B cell (primary cell): ENCODE measurements around the gene LRRC4C. TPM values are rescaled to one million over a fixed set of nuclear protein-coding genes. Genes with fewer than 3 reads are reported as not detected.

ENCODE experiments used
- ATAC-seq: fragments of 200-7000 bp; cut with Tn5 transposase; one replicate; pipeline ENCODE4 v1.10.0; 2021; ENCODE audit warnings: low read depth, mild to moderate bottlenecking, moderate number of reproducible peaks, moderate library complexity
- CTCF ChIA-PET: fragments of 350-600 bp; sonication (Branson Sonifier 250); formaldehyde crosslinking; loops from one replicate; lab custom pipeline; 2021; ENCODE audit warnings: antibody characterized with exemption, inconsistent platforms; lab: Charles Lee
- POLR2A ChIA-PET: fragments of 350-600 bp; sonication (Branson Sonifier 250); formaldehyde crosslinking; loops from one replicate; lab custom pipeline; 2021; ENCODE audit warnings: antibody characterized with exemption; lab: Charles Lee
- DNase-seq: peaks from one replicate; pipeline ENCODE4 v3.0.0; 2013
- H2AFZ ChIP-seq: 2 replicates; pipeline ENCODE4 v1.6.1; 2012; ENCODE audit warnings: mild to moderate bottlenecking, low read depth, low read length; ENCODE audit not compliant: insufficient read depth, poor library complexity, severe bottlenecking
- H3K27ac ChIP-seq, 2 donors: 1 replicate in 1 of 2; 2 replicates in 1 of 2; pipeline ENCODE4 v1.5.1; 2012 to 2013; ENCODE audit warnings: low read length in 2 of 2, mild to moderate bottlenecking in 2 of 2, moderate library complexity in 1 of 2
- H3K27me3 ChIP-seq, 4 experiments: fragments of 200-600 bp in 1 of 4; sonication (generic) in 1 of 4; replicated peaks in 1 of 4; 1 replicate in 2 of 4; 2 replicates in 2 of 4; pipeline versions ENCODE4 v1.6.1 to v1.7.0; 2013 to 2016; ENCODE audit warnings: low read length in 3 of 4, mild to moderate bottlenecking in 2 of 4, mixed read lengths in 1 of 4, moderate library complexity in 1 of 4; ENCODE audit not compliant: insufficient read depth in 4 of 4, control insufficient read depth in 3 of 4; ENCODE audit errors: control extremely low read depth in 1 of 4
- H3K36me3 ChIP-seq, 2 experiments: replicated peaks in 1 of 2; 1 replicate in 1 of 2; 2 replicates in 1 of 2; pipeline versions ENCODE4 v1.6.1 to v1.7.1; 2013; ENCODE audit warnings: low read length in 1 of 2; ENCODE audit not compliant: insufficient read depth in 2 of 2, control insufficient read depth in 1 of 2; ENCODE audit errors: control extremely low read depth in 1 of 2, extremely low read depth in 1 of 2
- H3K4me1 ChIP-seq, 2 donors: fragments of 200-600 bp in 1 of 2; sonication (generic) in 1 of 2; 1 replicate in 1 of 2; 2 replicates in 1 of 2; pipeline versions ENCODE4 v1.5.1 to v1.6.1; 2013 to 2017; ENCODE audit warnings: low read length in 2 of 2; ENCODE audit not compliant: control insufficient read depth in 2 of 2, insufficient read depth in 2 of 2
- H3K4me2 ChIP-seq: replicated peaks from 2 replicates; pipeline ENCODE3; 2012; ENCODE audit warnings: mild to moderate bottlenecking, low read depth, low read length; ENCODE audit not compliant: poor library complexity, severe bottlenecking
- H3K4me3 ChIP-seq, 5 experiments: fragments of 200-600 bp in 1 of 5; sonication (generic) in 1 of 5; 1 replicate in 3 of 5; 2 replicates in 2 of 5; pipeline versions ENCODE4 v1.5.1 to v1.7.0; 2011 to 2016; ENCODE audit warnings: low read length in 4 of 5, mild to moderate bottlenecking in 4 of 5, low read depth in 2 of 5, control low read depth in 1 of 5, moderate library complexity in 1 of 5; ENCODE audit not compliant: insufficient read depth in 1 of 5; ENCODE audit errors: control extremely low read depth in 1 of 5, extremely low read depth in 1 of 5
- H3K79me2 ChIP-seq: fragments of 200-600 bp; sonication (generic); one replicate; pipeline ENCODE4 v1.6.0; 2016; ENCODE audit warnings: low read length; ENCODE audit not compliant: control insufficient read depth, insufficient read depth
- H3K9ac ChIP-seq: fragments of 200-600 bp; sonication (generic); 2 replicates; pipeline ENCODE4 v1.6.1; 2017; ENCODE audit warnings: mild to moderate bottlenecking, low read length, moderate library complexity
- H3K9me3 ChIP-seq, 3 donors: one replicate each; pipeline versions ENCODE4 v1.6.1 to v1.7.1; 2013; ENCODE audit warnings: low read length in 2 of 3; ENCODE audit not compliant: control insufficient read depth in 2 of 3, insufficient read depth in 1 of 3; ENCODE audit errors: control extremely low read depth in 1 of 3
- H4K20me1 ChIP-seq: 2 replicates; pipeline ENCODE4 v1.6.0; 2012; ENCODE audit warnings: mild to moderate bottlenecking, low read length; ENCODE audit not compliant: insufficient read depth, control insufficient read depth, poor library complexity, severe bottlenecking
- H3K27ac Mint-ChIP-seq: one replicate; pipeline ENCODE4 v1.8.0; 2021; ENCODE audit warnings: mixed read lengths
- H3K27me3 Mint-ChIP-seq: one replicate; pipeline ENCODE4 v1.8.0; 2021; ENCODE audit warnings: mixed read lengths
- H3K4me1 Mint-ChIP-seq: one replicate; pipeline ENCODE4 v1.8.0; 2021; ENCODE audit warnings: mixed read lengths
- H3K4me3 Mint-ChIP-seq: one replicate; pipeline ENCODE4 v1.8.0; 2021; ENCODE audit warnings: mixed read lengths
- H3K9me3 Mint-ChIP-seq: one replicate; pipeline ENCODE4 v1.8.0; 2022; ENCODE audit warnings: mixed read lengths; ENCODE audit not compliant: insufficient read depth
- EZH2 ChIP-seq: IDR thresholded peaks from 2 replicates; pipeline ENCODE4 v1.6.1; 2012; ENCODE audit warnings: borderline replicate concordance, low read depth, mild to moderate bottlenecking, moderate library complexity, low read length; ENCODE audit not compliant: insufficient read depth, poor library complexity, severe bottlenecking
- WGBS: methylation state at CpG from one replicate; pipeline ENCODE4 v1.1.5; 2013; ENCODE audit warnings: missing lambda C conversion rate; ENCODE audit not compliant: insufficient coverage; 5-methylcytosine and 5-hydroxymethylcytosine counted together
- intact Hi-C: fragments of 100-400 bp; cut with micrococcal nuclease; formaldehyde crosslinking; loops from one replicate; pipeline ENCODE4 v1.10.0; 2022
- polyA plus RNA-seq: library from polyadenylated mRNA; depleted of rRNA; stranded (reverse); fragments of >200 nt; gene quantifications from 2 replicates; pipeline ENCODE4 v1.2.3, GENCODE V29; 2012
- total RNA-seq, 2 donors: library from RNA; stranded (reverse); fragments of 120-200 nt in 1 of 2; gene quantifications; 1 replicate in 1 of 2; 2 replicates in 1 of 2; pipeline versions ENCODE4 v1.2.3 to v1.2.4, GENCODE V29; 2013 to 2022
- TF ChIP-seq, protein P1 (sequence below): fragments of 200-600 bp; IDR thresholded peaks from one replicate; pipeline ENCODE4 v1.8.0; 2022; ENCODE audit warnings: antibody characterized with exemption, mild to moderate bottlenecking

LRRC4C gene
- total and polyA plus RNA-seq, 2 donors (not counting 1 experiment from before 2014, with no cell fraction given): 0.57 TPM; not detected in 1

DNA sequence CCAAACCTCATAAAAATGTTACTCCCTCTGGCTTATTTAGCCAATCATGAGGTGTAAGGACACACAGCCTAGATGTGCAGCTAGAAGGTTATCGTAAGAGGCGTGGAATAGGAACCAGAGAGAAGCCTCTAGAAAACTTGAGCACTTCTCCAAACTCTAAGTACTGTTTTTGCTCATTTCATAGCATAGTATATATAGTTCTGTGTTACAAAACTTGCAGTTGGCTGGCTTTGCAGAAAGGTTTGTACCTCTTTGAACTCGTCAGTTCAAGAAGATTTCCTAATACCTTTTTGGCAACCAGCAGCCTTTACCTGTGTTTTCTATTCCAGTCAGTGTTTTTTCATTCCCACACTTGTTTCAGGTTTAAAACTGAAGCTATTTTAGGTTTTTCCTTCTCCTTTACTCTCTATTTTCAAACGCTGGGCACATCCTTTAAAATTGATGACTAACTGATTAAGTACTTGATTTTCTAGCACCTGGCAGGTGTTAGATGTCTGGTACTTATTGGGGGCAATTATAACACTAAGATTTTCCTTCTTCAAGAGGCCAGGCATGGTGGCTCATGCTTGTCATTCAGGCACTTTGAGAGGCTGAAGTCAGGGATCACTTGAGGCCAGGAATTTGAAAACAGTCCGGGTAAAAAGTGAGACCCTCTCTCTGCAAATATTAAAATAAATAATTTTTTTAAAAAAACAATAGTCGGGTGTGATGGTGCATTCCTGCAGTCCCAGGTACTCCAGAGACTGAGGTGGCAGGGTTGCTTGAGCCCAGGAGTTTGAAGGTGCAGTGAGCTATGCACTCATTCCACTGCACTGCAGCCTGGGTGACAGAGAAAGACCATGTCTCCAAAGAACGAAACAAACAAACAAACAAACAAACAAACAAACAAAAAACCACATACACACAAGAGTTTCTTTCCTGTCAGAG, 125.2 kb downstream of the LRRC4C start:
- Mint-ChIP-seq H3K9me3 (peaks cover 2% of the 10 kb centered on the region), H3K27me3 (no peaks in the 10 kb centered on the region), H3K4me3 (no peak overlapping the region), H3K4me1 (no peaks in the 10 kb centered on the region), H3K27ac (no peak overlapping the region)
- intact Hi-C loops: no loop called here
- no peak for ATAC-seq
- no peaks in the 10 kb centered on the region for H3K27me3 ChIP-seq
- no peaks in the 10 kb centered on the region for H3K9me3 ChIP-seq
- ChIA-PET CTCF (no interaction called here), POLR2A (no interaction called here)
- no peak for DNase-seq
- TF ChIP-seq, protein P1, sequence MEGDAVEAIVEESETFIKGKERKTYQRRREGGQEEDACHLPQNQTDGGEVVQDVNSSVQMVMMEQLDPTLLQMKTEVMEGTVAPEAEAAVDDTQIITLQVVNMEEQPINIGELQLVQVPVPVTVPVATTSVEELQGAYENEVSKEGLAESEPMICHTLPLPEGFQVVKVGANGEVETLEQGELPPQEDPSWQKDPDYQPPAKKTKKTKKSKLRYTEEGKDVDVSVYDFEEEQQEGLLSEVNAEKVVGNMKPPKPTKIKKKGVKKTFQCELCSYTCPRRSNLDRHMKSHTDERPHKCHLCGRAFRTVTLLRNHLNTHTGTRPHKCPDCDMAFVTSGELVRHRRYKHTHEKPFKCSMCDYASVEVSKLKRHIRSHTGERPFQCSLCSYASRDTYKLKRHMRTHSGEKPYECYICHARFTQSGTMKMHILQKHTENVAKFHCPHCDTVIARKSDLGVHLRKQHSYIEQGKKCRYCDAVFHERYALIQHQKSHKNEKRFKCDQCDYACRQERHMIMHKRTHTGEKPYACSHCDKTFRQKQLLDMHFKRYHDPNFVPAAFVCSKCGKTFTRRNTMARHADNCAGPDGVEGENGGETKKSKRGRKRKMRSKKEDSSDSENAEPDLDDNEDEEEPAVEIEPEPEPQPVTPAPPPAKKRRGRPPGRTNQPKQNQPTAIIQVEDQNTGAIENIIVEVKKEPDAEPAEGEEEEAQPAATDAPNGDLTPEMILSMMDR: no peak
- TF ChIP-seq EZH2: no peak
- no peak overlapping the region for H3K4me3 ChIP-seq
- H3K79me2 ChIP-seq: no peaks in the 10 kb centered on the region
- H3K27ac ChIP-seq: no peak overlapping the region
- H3K36me3 ChIP-seq: no peaks in the 10 kb centered on the region
- H2AFZ ChIP-seq: no peak overlapping the region
- H4K20me1 ChIP-seq: no peaks in the 10 kb centered on the region
- no peak overlapping the region for H3K9ac ChIP-seq
- 42% methylated on average over 2 of the region's 7 CpGs for WGBS
- no peak overlapping the region for H3K4me2 ChIP-seq
- no peaks in the 10 kb centered on the region for H3K4me1 ChIP-seq

DNA sequence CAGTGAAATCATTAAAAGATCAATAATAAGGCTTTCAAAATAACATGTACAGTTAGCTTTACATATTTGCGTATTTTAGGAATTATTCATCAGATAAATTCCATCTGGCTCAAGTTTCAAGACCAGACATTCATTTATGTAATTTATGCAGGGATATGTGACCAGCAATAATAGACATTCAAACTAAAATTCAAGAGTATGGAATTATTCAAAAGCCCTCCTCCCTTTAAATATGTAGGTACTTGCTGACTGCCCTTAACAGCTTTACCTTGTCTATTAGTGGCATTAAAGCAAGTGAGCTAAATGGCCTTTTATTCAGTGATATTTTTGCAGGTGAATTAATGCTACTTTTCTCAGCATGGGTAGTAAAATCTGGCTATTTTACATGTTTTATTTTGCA, 126.1 kb downstream of the LRRC4C start:
- no peaks in the 10 kb centered on the region for H3K4me1 Mint-ChIP-seq
- Histone ChIP-seq H4K20me1 (no peaks in the 10 kb centered on the region), H3K9me3 (no peaks in the 10 kb centered on the region), H3K79me2 (no peaks in the 10 kb centered on the region), H3K4me3 (no peak overlapping the region), H3K9ac (no peak overlapping the region), H3K36me3 (no peaks in the 10 kb centered on the region), H3K4me2 (no peak overlapping the region), H3K27me3 (no peaks in the 10 kb centered on the region), H3K27ac (no peak overlapping the region), H3K4me1 (no peaks in the 10 kb centered on the region), H2AFZ (no peak overlapping the region)
- intact Hi-C loops: no loop called here
- TF ChIP-seq, protein P1: no peak
- no peak for TF ChIP-seq EZH2
- ChIA-PET POLR2A (no interaction called here), CTCF (no interaction called here)
- H3K9me3 Mint-ChIP-seq: peaks cover 2% of the 10 kb centered on the region
- no peaks in the 10 kb centered on the region for H3K27me3 Mint-ChIP-seq
- WGBS: no CpG with 5 or more reads among the region's 1 CpG
- ATAC-seq (no peak), DNase-seq (no peak)
- no peak overlapping the region for H3K4me3 Mint-ChIP-seq
- H3K27ac Mint-ChIP-seq: no peak overlapping the region
